HG03097 (cell line): ENCODE data around the gene DNAJB9.
"Not testable (repeated sequence)": the region's sequence is repeated elsewhere in the genome, so short reads cannot be mapped to it uniquely, and the experiment has no call there.

Experiments
- ATAC-seq: cut with Tn5 transposase; IDR thresholded peaks from one replicate; pipeline ENCODE4 v1.9.1; 2021; ENCODE audit not compliant: unreplicated experiment, low FRiP score

DNAJB9 gene

DNA sequence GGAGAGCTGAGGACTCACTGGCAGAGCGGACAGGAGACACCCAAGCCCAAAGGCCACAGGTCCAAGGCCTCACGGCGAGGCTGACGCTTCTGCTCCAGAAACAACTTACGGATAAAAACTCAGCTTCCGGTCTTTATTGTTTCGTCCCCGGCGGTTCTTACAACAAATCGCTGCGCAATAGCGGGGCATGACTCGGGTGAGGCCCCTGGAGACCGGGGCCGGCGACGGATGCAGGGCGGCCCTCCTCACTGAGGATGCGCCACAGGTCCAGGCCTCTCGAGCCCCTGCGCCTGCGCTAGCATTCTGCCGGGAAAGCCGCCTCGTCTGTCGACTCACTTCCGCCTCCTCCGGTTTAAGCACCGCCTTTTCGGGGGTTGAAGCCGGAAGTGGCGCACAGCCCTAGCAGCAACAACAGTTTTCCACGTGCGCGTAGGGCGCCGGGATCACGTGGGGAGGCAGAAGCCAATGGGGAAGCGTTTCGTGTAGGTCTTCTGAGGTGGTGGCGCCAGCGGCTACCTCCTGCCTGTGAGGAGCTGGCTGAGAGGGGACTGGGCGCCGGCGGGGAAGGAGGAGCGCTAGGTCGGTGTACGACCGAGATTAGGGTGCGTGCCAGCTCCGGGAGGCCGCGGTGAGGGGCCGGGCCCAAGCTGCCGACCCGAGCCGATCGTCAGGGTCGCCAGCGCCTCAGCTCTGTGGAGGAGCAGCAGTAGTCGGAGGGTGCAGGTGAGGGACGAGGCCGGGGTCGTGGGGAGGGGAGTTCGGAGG is at the start of gene DNAJB9, which contains the start of gene THAP5:
TSS of gene DNAJB9 (plus strand) at position 494 of the 765 bp plus-strand sequence. CDS start 1,853 bp downstream, outside the sequence.
TSS of gene THAP5 (minus strand) at position 326 of the 765 bp plus-strand sequence. CDS start at position 189, 137 bp downstream.
- ATAC-seq, result peak; percentile 97

DNA sequence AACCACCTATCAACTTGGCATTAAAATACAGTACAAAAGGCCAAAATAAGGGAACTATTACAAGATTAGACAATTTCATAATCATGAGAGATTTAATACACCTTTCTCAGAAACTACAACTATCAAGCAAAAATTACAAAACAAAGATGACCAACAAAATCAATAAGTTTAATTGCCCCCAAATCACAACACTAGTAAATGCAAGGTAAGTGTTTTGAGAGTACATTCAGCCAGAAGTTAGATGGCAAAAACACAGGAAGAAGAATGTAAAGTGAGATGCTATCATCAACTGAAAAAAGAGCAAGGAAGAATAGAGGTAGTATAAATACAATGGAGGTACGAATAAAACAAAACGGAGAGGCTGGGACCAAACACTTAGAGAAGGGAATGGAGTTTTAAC is 46.9 kb upstream of the DNAJB9 start:
- ATAC-seq, result no peak

DNA sequence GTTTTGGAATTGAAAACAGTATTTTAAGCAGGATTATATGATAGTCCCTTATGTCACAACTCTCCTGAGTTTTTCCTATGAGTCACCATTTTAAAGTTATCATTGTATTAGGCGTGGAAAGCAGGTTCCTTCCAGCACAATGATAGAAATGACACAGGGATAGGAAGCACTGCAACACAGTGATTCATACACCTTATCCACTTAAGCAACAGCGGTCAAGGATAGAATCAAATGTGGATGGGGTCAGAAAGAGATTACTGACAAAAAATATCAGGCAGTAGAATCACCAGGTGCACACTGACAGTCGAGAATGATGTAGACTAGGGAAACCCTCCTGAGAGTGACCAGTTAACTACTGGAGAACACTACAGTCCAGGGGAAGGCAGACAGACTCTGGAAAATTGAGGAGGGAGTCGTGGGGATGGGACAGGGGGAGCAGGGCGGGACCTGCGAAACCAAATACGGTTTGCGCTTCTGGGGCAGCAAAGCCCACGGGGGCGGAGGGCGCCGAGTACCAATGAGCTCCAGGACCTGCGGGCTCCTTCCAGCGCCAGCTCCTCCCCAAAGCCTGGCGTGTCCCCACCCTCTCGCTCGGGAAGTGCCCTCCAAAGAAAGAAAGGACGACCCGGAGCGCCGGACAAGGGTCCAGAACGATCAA is 44.2 kb upstream of the DNAJB9 start:
- peak; percentile 49 for ATAC-seq

DNA sequence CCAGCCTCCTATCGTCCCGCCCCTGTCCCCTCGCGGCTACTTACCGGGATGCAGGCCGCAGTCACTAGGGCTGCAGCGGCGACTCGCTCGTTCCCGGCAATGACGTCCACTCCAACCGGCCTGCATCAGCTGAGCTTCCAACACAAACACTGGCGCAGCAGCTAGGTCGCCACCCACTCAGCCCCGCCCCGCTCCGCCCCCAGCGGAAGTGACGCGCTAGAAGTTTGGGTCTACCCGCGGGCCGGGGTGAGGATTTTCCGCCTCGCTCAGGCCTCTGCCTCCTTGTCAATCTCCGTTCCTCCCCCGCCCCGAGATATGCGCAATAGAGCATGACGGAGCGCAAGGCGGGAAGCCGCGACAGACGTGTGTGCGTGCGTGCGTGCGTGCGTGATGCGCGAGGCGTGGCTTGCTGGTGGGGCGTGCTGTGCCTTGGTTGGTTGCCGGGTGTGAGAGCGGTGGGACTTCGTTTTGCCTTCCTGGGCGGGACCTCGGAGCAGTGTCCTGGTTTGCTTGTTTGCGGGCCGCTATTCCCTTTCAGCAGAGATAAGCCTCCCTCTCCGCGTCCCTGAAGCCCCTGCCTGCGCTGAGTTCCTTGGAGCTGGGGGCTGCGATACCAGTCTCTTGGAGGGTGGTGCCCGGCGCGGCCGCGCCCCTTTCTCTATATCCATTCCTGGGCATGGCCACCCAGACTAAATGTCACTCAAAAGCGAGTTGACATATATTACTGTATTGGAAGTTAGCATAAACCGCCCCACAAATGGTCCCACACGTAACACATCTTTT is 43.5 kb upstream of the DNAJB9 start, which contains the start of gene PNPLA8:
TSS of gene PNPLA8 (minus strand) at position 151 of the 783 bp plus-strand sequence. CDS start 10,644 bp downstream, outside the sequence.
- peak; percentile 94 for ATAC-seq

DNA sequence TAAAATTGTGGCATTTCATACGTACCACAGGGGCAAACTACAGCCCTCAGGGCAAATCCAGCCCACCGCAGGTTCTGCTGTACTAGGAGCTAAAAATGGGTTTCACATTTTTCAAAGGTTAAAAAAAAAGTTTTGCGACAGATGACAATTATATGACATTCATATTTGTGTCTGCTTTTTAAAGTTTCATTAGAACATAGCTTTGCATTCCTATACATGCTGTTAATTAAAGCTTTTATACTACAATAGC is 43.0 kb upstream of the DNAJB9 start:
- ATAC-seq, result no peak

DNA sequence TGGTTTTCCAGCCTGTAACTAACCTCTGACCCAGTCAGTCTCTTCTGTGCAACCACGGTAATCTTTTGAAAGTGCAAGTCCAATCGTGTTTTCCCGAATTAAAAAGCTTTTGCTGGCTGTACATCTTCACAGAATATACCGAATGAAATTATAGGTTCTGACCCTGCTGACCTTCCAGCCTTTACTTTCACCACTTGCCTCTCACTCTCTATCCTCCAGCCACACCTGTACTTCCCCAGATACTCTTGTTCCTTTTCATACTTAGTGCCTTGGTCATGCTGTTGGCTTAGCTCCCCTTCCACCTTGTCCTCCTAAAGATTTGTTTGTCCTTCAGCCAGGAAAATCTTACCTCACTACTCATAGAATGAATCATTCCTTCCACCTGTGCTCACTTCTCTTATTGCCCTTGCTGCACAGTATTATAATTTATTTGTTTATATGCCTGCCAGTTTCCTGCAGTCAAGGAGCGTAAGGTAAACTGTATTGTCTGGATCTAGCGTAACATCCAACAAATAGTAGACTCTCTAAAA is 41.4 kb upstream of the DNAJB9 start:
- no peak for ATAC-seq

DNA sequence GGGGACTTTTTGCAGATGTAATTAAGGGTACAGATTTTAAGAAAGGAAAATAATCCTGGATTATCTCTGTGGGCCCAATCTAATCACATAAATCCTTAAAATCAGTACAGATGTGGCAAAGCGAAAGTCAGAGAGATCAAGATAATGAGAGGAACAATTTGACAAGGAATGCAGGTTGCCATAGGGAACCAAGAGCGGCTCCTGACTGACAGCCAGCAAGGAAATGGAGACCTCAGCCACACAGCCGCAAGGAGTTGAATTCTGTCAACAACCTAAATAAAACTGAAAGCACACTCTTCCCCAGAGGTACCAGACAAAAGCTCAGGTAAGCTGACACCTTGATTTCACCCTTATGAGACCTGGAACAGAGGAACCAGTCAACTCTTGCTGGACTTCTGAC is 40.3 kb upstream of the DNAJB9 start:
- no peak for ATAC-seq

DNA sequence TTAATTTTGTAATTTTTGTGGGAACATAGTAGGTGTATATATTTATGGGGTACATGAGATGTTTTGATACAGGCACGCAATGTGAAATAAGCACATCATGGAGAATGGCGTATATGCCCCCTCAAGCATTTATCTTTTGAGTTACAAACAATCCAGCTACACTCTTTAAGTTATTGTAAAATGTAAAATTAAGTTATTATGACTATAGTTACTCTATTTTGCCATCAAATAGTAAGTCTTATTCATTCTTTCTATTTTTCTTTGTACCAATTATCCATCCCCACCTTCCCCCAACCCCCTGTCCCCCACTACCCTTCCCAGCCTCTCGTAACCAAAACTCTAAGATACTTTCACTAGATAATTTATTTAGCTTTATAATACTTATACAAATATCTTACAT is 36.0 kb upstream of the DNAJB9 start:
- no peak for ATAC-seq

DNA sequence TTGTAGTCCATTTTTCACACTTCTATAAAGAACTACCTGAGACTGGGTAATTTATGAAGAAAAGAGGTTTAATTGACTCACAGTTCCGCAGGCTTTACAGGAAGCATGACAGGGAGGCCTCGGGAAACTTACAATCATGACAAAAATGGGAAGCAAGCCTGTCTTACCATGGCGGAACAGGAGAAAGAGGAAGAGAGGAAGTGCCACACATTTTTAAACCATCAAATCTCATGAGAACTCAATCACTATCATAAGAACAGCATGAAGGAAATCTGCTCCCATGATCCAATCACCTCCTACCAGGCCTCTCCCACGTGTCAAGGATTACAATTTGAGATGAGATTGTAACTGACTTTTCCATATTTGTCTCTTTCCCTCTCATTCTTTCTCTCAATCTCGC is 34.4 kb upstream of the DNAJB9 start:
- no peak for ATAC-seq

DNA sequence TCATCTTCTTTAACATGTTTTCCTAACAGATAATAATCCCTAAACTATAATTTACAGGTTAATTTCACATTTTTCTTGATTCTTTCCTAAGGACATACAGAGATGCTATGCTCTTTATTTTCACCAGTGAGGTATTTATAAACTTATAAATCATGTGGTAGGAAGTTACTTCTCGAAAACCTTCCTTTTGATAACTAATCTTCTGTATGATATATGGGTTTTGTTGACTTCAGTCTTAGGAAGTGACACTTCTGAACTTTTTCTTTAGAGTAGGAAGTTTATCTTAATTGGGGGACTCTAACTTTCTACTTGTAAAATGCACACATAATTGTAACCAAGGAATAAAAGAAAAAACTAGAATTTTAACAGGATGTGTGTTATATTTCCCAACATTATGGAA is 33.9 kb upstream of the DNAJB9 start:
- no peak for ATAC-seq

DNA sequence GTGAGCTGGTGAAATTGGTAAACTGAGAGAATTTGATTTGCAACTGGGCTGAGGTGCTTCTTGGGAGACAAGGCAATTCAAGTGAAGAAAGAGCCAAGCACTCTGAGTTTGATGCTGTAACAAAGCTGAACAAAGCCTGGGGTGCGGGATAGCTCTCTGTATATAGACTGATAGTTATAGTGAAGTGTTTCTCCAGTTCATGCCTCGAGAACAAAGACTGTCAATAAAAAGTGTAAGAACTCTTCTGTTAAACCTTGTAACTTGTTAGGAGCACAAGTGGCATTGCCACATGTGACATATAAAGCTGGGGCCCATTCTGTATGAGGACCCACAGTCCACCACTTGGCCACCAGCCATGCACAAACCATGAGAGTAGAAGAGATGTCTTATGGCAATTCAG is 32.4 kb upstream of the DNAJB9 start:
- no peak for ATAC-seq

DNA sequence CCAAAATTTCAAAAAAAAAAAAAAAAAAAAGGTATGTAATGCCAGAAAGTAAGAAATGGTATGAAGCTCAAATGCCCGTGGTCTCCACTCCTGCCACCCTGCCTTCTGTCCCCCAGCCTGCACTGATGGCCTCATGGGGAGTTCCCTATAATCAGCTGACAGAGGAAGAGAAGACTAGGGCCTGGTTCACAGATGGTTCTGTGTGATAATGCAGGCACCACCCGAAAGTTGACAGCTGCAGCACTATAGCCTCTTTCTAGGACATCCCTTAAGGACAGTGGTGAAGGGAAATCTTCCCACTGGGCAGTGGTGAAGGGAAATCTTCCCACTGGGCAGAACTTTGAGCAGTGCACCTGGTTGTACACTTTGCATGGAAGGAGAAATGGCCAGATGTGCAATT is 31.4 kb upstream of the DNAJB9 start:
- not testable (repeated sequence) for ATAC-seq

DNA sequence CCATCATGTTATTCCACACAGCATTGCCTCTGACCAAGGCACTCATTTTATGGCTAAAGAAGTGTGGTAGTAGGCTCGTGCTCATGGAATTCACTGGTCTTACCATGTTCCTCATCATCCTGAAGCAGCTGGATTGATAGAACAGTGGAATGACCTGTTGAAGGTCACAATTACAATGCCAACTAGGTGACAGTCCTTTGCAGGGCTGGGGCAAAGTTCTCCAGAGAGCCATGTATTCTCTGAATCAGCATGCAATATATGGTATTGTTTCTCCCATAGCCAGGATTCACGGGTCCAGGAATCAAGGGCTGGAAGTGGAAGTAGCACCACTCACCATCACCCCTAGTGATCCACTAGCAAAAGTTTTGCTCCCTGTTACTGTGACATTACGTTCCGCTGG is 31.0 kb upstream of the DNAJB9 start:
- not testable (repeated sequence) for ATAC-seq

DNA sequence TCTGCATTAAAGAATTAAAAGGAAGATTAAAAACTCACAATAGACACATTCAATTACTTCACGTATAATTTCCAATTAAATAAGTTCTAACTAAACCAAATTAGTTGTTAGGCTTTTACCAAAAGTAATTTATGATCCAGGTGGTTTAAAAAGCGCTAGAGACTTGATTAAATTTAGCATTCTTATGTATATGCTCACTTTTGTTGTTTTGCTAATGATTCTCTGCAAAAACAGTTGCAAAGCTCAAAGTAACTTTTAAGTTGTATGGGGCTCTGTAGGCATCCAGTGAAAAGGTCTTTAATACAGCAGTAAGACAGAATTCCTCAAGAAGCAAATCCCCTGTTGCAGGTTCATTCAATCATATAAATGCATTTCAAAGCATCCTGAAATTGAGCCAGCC is 28.2 kb upstream of the DNAJB9 start:
- ATAC-seq, result no peak

DNA sequence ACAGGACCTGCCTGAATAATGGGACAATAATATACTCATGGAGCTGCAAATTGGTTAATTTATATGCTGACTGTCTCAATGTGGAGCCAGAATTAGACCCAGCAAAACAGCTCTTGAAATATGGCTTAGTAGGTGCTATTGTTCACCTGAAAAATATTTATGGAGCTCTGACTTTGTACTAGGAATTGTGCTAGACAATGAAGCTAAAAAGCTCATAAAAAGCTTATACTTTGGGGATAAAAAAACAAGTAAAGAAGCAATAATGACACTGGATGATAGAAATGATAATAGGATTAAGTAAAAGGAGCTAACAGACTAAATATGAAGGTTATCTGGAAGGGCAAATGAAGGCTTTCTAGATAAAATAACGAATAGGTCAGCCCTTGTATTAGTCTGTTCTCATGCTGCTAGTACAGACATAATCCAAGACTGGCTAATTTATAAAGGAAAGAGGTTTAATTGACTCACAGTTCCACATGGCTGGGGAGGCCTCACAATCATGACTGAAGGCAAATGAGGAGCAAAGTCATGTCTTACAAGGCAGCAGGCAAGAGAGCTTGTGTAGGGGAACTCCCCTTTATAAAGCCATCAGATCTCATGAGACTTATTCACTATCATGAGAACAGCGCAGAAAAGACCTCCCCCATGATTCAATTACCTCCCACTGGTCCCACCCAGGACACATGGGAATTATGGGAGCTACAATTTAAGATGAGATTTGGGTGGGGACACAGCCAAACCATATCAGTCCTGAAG is 21.4 kb upstream of the DNAJB9 start:
- not testable (repeated sequence) for ATAC-seq

DNA sequence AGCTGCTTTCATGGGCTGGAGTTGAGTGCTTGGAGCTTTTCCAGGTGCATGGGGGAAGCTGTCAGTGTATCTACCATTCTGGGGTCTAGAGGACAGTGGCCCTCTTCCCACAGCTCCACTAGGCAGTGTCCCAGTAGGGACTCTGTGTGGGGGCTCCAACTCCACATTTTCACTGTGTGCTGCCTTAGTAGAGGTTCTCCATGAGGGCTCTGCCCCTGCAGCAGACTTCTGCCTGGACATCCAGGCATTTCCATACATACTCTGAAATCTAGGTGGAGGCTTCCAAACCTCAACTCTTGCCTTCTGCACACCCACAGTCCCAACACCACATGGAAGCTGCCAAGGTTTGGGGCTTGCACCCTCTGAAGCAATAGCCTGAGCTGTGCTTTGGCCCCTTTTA is 13.0 kb upstream of the DNAJB9 start:
- ATAC-seq, result not testable (repeated sequence)

DNA sequence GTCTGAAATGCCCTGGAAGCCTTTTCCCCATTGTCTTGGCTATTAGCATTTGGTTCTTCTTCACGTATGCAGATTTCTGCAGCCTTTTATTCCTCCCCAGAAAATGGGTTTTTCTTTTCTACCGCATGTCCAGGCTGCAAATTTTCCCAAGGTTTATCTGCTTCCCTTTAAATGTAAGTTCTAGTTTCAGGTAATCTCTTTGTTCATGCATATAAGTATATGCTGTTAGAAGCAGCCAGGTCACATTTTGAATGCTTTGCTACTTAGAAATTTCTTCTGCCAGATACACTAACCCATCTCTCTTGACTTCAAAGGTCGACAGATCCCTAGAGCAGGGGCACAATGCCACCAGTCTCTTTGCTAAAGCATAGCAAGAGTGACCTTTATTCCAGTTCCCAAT is 12.5 kb upstream of the DNAJB9 start:
- ATAC-seq, result no peak

DNA sequence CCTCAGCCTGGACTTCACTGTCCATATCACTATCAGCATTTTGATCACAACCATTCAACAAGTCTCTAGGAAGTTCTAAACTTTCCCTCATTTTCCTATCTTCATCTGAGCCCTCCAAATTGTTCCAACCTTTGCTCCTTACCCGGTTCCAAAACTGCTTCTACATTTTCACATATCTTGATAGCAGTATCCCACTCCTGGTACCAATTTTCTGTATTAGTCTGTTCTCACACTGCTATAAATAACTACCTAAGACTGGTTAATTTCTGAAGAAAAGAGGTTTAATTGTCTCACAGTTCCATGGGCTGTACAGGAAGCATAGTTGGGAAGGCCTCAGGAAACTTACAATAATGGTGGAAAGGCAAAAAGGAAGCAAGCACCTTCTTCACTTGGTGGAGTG is 12.1 kb upstream of the DNAJB9 start:
- no peak for ATAC-seq

DNA sequence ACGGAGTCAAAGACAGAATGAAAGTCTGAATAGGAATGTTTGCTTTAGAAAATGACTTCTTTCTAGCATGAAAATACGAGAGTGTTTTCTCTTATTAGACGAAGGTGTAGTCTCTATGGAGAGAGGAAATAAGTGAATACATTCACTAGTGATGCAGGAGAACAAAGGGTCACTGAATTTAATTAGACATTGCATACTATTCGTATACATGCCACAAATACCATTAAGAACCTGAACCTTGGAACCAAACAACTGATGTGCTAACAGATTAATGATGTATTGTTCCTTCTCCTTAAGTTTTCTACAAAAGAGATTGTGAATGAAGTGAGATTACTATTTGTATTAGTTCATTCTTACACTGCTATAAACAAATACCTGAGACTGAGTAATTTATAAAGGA is 10.4 kb upstream of the DNAJB9 start:
- no peak for ATAC-seq

DNA sequence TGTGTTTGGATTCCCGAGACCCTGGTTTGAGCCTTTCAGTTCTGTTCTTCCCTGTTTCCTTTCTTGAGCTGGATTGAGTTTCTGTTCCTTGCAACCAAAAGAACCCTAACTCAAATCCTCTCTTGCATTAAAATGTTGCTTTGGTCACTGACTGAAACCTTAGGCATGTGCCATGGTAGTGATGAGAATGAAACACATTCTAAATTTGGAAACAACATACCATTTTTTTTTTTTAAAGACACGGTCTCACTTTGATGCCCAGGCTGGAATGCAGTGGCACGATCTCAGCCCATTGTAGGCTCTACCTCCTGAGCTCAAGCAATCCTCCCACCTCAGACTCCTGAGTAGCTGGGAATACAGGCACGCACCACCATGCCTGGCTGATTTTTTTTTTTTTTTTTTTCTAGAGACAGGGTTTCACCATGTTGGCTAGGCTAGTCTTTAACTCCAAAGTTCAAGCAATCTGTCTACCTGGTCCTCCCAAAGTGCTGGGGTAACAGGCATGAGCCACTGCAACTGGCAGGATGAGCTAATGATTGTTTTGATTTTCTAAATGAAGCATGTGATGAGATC is 8.5 kb upstream of the DNAJB9 start:
- no peak for ATAC-seq
